ENCODE measurements around the gene DDIT3. TPM values are rescaled to one million over a fixed set of nuclear protein-coding genes. Genes with fewer than 3 reads are reported as not detected.

DDIT3 gene
- total RNA-seq, 1 experiment from 2014 or later, result 79.2 TPM

GRCh38 chr12:57479376-57480115 is 40.8 kb downstream of the DDIT3 start, which contains the start of gene ARHGAP9:
Gene ARHGAP9 (minus strand): TSS chr12:57479866. CDS start chr12:57479406, 460 bp downstream.
- no TSS peak for BruUV-seq (replicated peaks)
- H3K27me3 ChIP-seq (replicated peaks; ENCODE audit: control insufficient read depth, insufficient read depth, low read length), result no peaks in the 10 kb centered on the region
- intact Hi-C loops (cut with micrococcal nuclease; ENCODE audit: unreplicated experiment), result no loop called here

DNA sequence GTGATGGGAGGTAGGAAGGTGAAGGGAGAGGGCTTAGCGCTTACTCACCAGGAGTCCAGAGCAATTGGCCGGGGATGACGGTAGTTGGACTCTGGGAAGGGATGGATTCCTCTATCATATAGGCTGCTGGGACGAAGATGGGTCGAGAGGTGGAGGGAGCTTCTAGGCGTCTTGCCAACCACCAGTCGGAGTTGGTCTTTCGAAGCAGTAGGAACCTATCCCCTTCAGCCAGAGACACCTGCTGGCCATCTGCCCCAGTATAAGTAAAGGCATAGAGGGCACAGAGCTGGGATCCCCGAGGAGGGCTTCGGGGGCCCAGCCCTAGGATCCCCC is 41.3 kb downstream of the DDIT3 start:
- Mint-ChIP-seq H3K27me3 (ENCODE audit: insufficient read depth, unreplicated experiment) (peaks cover 19% of the 10 kb centered on the region), H3K9me3 (ENCODE audit: unreplicated experiment) (no peaks in the 10 kb centered on the region), H3K36me3 (ENCODE audit: insufficient read depth, unreplicated experiment) (no peaks in the 10 kb centered on the region), H3K4me1 (ENCODE audit: low read depth, unreplicated experiment) (peaks cover 11% of the 10 kb centered on the region), H3K4me3 (ENCODE audit: unreplicated experiment) (no peak overlapping the region), H3K27ac (ENCODE audit: unreplicated experiment) (no peak overlapping the region)
- POLR2A ChIA-PET, result no interaction called here
- H3K27me3 ChIP-seq (replicated peaks; ENCODE audit: control insufficient read depth, insufficient read depth, low read length), result no peaks in the 10 kb centered on the region
- H3K4me3 ChIP-seq (ENCODE audit: low read depth, low read length), result no peak overlapping the region
- DNase-seq, result no peak
- no peak for TF ChIP-seq CTCF (IDR thresholded peaks at IDR 0.05; ENCODE audit: insufficient read depth in 1 of 2, low read depth in 1 of 2, low read length in 1 of 2, severe bottlenecking in 1 of 2, unreplicated experiment in 1 of 2)
- no peaks in the 10 kb centered on the region for H3K4me1 ChIP-seq
- CTCF ChIA-PET, result no interaction called here
- no peaks in the 10 kb centered on the region for H3K9me3 ChIP-seq
- BruUV-seq (replicated peaks), result no TSS peak
- H3K36me3 ChIP-seq (ENCODE audit: control insufficient read depth, insufficient read depth, low read length), result no peaks in the 10 kb centered on the region
- intact Hi-C loops (cut with micrococcal nuclease; ENCODE audit: unreplicated experiment), result no loop called here

More at GRCh38 chr12:57479376-57480115, 40.8 kb downstream of the DDIT3 start, which contains the start of gene ARHGAP9:
- Mint-ChIP-seq H3K9me3 (ENCODE audit: unreplicated experiment) (no peaks in the 10 kb centered on the region), H3K27ac (ENCODE audit: unreplicated experiment) (no peak within 1 kb of the TSS), H3K27me3 (ENCODE audit: insufficient read depth, unreplicated experiment) (peaks cover 17% of the 10 kb centered on the region), H3K4me1 (ENCODE audit: low read depth, unreplicated experiment) (peaks cover 11% of the 10 kb centered on the region), H3K4me3 (ENCODE audit: unreplicated experiment) (no peak within 1 kb of the TSS), H3K36me3 (ENCODE audit: insufficient read depth, unreplicated experiment) (no peaks in the 10 kb centered on the region)
- Histone ChIP-seq H3K4me3 (ENCODE audit: low read depth, low read length) (no peak within 1 kb of the TSS), H3K4me1 (no peaks in the 10 kb centered on the region), H3K36me3 (ENCODE audit: control insufficient read depth, insufficient read depth, low read length) (no peaks in the 10 kb centered on the region), H3K9me3 (no peaks in the 10 kb centered on the region)
- CTCF ChIA-PET, result interaction anchor here (1.0 kb wide), 1 partner anchor 21 kb away, joined by 3 read pairs; no protein-coding TSS in a partner anchor
- POLR2A ChIA-PET, result no interaction called here
- no peak for TF ChIP-seq CTCF (IDR thresholded peaks at IDR 0.05; ENCODE audit: insufficient read depth in 1 of 2, low read depth in 1 of 2, low read length in 1 of 2, severe bottlenecking in 1 of 2, unreplicated experiment in 1 of 2)
- no peak for DNase-seq

DNA sequence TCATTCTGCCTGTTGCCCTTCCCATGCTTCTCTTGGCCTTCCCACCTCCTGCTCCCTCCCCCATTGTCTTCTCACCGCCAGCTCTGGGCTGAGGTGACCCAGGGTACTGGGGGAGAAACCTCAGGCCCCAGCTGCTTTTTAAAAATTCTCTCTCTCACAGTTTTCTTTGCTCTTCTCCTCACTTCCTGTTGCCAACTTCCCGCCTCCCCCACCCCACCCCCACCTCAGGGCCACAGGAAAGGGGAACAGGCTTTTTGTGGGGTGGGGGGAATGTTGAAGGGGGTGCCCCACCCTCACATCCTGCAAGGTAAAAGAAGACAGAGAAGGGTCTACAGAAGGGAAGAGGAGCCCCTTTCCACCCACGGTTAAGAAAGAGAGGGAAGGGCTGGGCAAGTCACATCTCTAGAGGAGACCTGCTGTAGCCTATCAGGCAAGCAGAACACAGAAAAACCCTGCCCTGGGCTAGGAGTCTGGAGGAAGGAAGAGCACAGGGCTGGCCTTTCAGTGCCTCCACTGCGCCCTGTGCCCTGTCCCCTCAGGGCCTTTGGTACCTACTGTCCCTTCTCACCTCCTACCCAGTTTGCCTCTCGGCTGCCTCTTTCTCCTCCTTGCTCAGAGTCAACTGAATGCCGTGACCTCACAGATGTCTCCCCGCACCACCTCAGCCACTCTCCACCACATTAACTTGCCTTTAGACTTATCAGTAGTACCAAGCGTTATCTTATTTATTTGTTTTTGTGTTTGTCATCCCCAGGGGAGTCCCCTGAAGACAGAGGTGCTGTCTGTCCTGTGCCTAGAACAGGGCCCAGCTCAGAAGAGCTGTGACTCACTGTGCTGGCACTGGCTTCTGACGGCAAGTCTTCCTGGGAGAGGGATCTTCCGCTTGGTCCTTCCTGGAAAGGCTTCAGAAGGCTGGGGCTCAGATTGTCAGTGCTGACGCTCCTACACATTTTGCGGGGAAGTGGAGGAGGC is 42.3 kb downstream of the DDIT3 start:
- BruUV-seq (replicated peaks), result no TSS peak
- Mint-ChIP-seq H3K27me3 (ENCODE audit: insufficient read depth, unreplicated experiment) (peaks cover 19% of the 10 kb centered on the region), H3K4me3 (ENCODE audit: unreplicated experiment) (no peak overlapping the region), H3K9me3 (ENCODE audit: unreplicated experiment) (no peaks in the 10 kb centered on the region), H3K27ac (ENCODE audit: unreplicated experiment) (no peak overlapping the region), H3K36me3 (ENCODE audit: insufficient read depth, unreplicated experiment) (no peaks in the 10 kb centered on the region), H3K4me1 (ENCODE audit: low read depth, unreplicated experiment) (peaks cover 4% of the 10 kb centered on the region)
- H3K4me1 ChIP-seq, result no peaks in the 10 kb centered on the region
- H3K4me3 ChIP-seq (ENCODE audit: low read depth, low read length), result no peak overlapping the region
- no peaks in the 10 kb centered on the region for H3K36me3 ChIP-seq (ENCODE audit: control insufficient read depth, insufficient read depth, low read length)
- intact Hi-C loops (cut with micrococcal nuclease; ENCODE audit: unreplicated experiment), result no loop called here
- no peak for DNase-seq
- no peak for TF ChIP-seq CTCF (IDR thresholded peaks at IDR 0.05; ENCODE audit: insufficient read depth in 1 of 2, low read depth in 1 of 2, low read length in 1 of 2, severe bottlenecking in 1 of 2, unreplicated experiment in 1 of 2)
- H3K27me3 ChIP-seq (replicated peaks; ENCODE audit: control insufficient read depth, insufficient read depth, low read length), result no peaks in the 10 kb centered on the region
- ChIA-PET POLR2A (no interaction called here), CTCF (no interaction called here)
- no peaks in the 10 kb centered on the region for H3K9me3 ChIP-seq

All from Caco-2 (cell line).